Thyroid gland (tissue), 4 donors: Measurements from ENCODE around the gene FAM221B. TPM values are rescaled to one million over a fixed set of nuclear protein-coding genes. Genes with fewer than 3 reads are reported as not detected.
A peak's percentile ranks its signal among the peaks of the same experiment; 100 is the strongest.

Source experiments
- DNase-seq, 2 donors: peaks; one replicate each; pipeline ENCODE4 v3.0.0-alpha.2; 2019
- H3K27ac ChIP-seq, 3 donors: fragments of 200-600 bp; sonication (generic); 1 replicate in 2 of 3; 2 replicates in 1 of 3; pipeline ENCODE4 v1.5.1; 2016 to 2019; ENCODE audit warnings: mild to moderate bottlenecking in 1 of 3, moderate library complexity in 1 of 3
- H3K27me3 ChIP-seq: fragments of 200-600 bp; sonication (generic); one replicate; pipeline ENCODE4 v1.5.1; 2019
- H3K36me3 ChIP-seq, 2 donors: fragments of 200-600 bp; sonication (generic); one replicate each; pipeline ENCODE4 v1.5.1; 2016 to 2019
- H3K4me1 ChIP-seq, 2 donors: fragments of 200-600 bp; sonication (generic); one replicate each; pipeline ENCODE4 v1.5.1; 2017 to 2019
- H3K4me3 ChIP-seq, 3 donors: fragments of 200-600 bp; sonication (generic); replicated peaks in 1 of 3; 1 replicate in 2 of 3; 2 replicates in 1 of 3; pipeline ENCODE4 v1.5.1; 2016; ENCODE audit warnings: mild to moderate bottlenecking in 1 of 3
- H3K9me3 ChIP-seq: fragments of 200-600 bp; sonication (generic); one replicate; pipeline ENCODE4 v1.5.1; 2017
- CTCF ChIP-seq, 6 experiments: fragments of 200-600 bp in 3 of 6; fragments of 450-650 bp in 3 of 6; sonication (generic) in 3 of 6; IDR thresholded peaks; one replicate each; pipeline ENCODE4 v1.5.1; 2016 to 2019; ENCODE audit warnings: antibody characterized with exemption in 6 of 6, mild to moderate bottlenecking in 2 of 6, inconsistent platforms in 1 of 6, moderate library complexity in 1 of 6
- POLR2A ChIP-seq, 2 donors: fragments of 450-650 bp; IDR thresholded peaks; one replicate each; pipeline ENCODE4 v1.6.1; 2017; ENCODE audit warnings: antibody characterized with exemption in 2 of 2, mild to moderate bottlenecking in 2 of 2, moderate library complexity in 1 of 2
- WGBS, 2 donors: methylation state at CpG; one replicate each; pipeline ENCODE4 v1.1.5; 2017; 5-methylcytosine and 5-hydroxymethylcytosine counted together
- intact Hi-C: fragments of 100-400 bp; cut with DNase I; formaldehyde crosslinking; loops from one replicate; pipeline ENCODE4 v1.15.1; 2023
- total RNA-seq, 4 donors: library from RNA; depleted of rRNA; stranded (reverse); fragments of >200 nt; gene quantifications; one replicate each; pipeline ENCODE4 v1.2.3, GENCODE V29; 2016

FAM221B gene
- total RNA-seq, 4 donors from 2014 or later, result not detected

- Histone ChIP-seq H3K27me3 (no peaks in the 10 kb centered on the region), H3K4me3 (peak overlapping the region in 1 of 3 donors; percentile 38), H3K36me3 (no peaks in the 10 kb centered on the region), H3K27ac (peak overlapping the region in 2 of 3 donors; percentile 27 to 57), H3K9me3 (no peaks in the 10 kb centered on the region), H3K4me1 (peaks cover 8 to 13% of the 10 kb centered on the region in 2 donors)
- intact Hi-C loops, result loop anchor here (5.0 kb wide), 1 partner anchor 35 kb away; the partner anchor contains the start of genes FAM221B and TMEM8B
- no peak for DNase-seq
- TF ChIP-seq CTCF (IDR thresholded peaks at IDR 0.05) (no peak), POLR2A (IDR thresholded peaks at IDR 0.05) (no peak)
- WGBS, 2 donors, result 85 to 87% methylated on average over 24 to 26 of the region's 34 CpGs
Measured at GRCh38 chr9:35792024-35792813, 36.3 kb downstream of the FAM221B start.

- no peaks in the 10 kb centered on the region for H3K9me3 ChIP-seq
- intact Hi-C loops, result loop anchor here (5.0 kb wide), 1 partner anchor 36 kb away; the partner anchor contains the start of genes FAM221B and TMEM8B
- H3K4me3 ChIP-seq, result peak within 1 kb of the TSS in 1 of 3 donors; percentile 38
- WGBS, 2 donors, result 15 to 21% methylated on average over 14 to 23 of the region's 64 CpGs
- DNase-seq, result peak; percentile 37 to 43
- peak within 1 kb of the TSS in 2 of 3 donors; percentile 27 to 57 for H3K27ac ChIP-seq
- no peak for TF ChIP-seq POLR2A (IDR thresholded peaks at IDR 0.05)
- peak in 1 of 6 experiments; percentile 7 for TF ChIP-seq CTCF (IDR thresholded peaks at IDR 0.05)
- no peaks in the 10 kb centered on the region for H3K36me3 ChIP-seq
- no peaks in the 10 kb centered on the region for H3K27me3 ChIP-seq
- peaks cover 8 to 13% of the 10 kb centered on the region in 2 donors for H3K4me1 ChIP-seq
Measured at GRCh38 chr9:35791297-35791921, 37.1 kb downstream of the FAM221B start, which contains the start of gene NPR2. TSS of gene NPR2 (plus strand) at chr9:35791591. CDS start at chr9:35792409, 818 bp downstream.

GRCh38 chr9:35790385-35791296 is 37.9 kb downstream of the FAM221B start:
- TF ChIP-seq CTCF (IDR thresholded peaks at IDR 0.05) (peak; percentile 57 to 98 (median 85)), POLR2A (IDR thresholded peaks at IDR 0.05) (no peak)
- intact Hi-C loops, result loop anchor here (5.0 kb wide), 1 partner anchor 37 kb away; the partner anchor contains the start of genes FAM221B and TMEM8B
- H3K27me3 ChIP-seq, result no peaks in the 10 kb centered on the region
- H3K9me3 ChIP-seq, result no peaks in the 10 kb centered on the region
- H3K36me3 ChIP-seq, result no peaks in the 10 kb centered on the region
- peak; percentile 70 to 73 for DNase-seq
- H3K27ac ChIP-seq, result no peak overlapping the region
- peaks cover 8 to 13% of the 10 kb centered on the region in 2 donors for H3K4me1 ChIP-seq
- 53 to 55% methylated on average over 34 to 37 of the region's 37 CpGs for WGBS, 2 donors
- H3K4me3 ChIP-seq, result peak overlapping the region in 1 of 3 donors; percentile 38

- Histone ChIP-seq H3K27me3 (no peaks in the 10 kb centered on the region), H3K4me3 (no peak overlapping the region), H3K36me3 (no peaks in the 10 kb centered on the region), H3K27ac (no peak overlapping the region), H3K4me1 (peaks cover 8 to 13% of the 10 kb centered on the region in 2 donors), H3K9me3 (no peaks in the 10 kb centered on the region)
- 31 to 34% methylated on average over 4 of the region's 4 CpGs for WGBS, 2 donors
- TF ChIP-seq CTCF (IDR thresholded peaks at IDR 0.05) (no peak), POLR2A (IDR thresholded peaks at IDR 0.05) (no peak)
- no peak for DNase-seq
- intact Hi-C loops, result loop anchor here (5.0 kb wide), 1 partner anchor 37 kb away; the partner anchor contains the start of genes FAM221B and TMEM8B
Measured at GRCh38 chr9:35790025-35790384, 38.5 kb downstream of the FAM221B start.
